ENCODE results near the gene PEX26. TPM values are rescaled to one million over a fixed set of nuclear protein-coding genes. Genes with fewer than 3 reads are reported as not detected.

PEX26 gene
- total and polyA plus RNA-seq, 2 of the 13 experiments (the other 11 are each of a cell fraction or from before 2014, with no cell fraction given) = 10.6 to 25.1 TPM

DNA sequence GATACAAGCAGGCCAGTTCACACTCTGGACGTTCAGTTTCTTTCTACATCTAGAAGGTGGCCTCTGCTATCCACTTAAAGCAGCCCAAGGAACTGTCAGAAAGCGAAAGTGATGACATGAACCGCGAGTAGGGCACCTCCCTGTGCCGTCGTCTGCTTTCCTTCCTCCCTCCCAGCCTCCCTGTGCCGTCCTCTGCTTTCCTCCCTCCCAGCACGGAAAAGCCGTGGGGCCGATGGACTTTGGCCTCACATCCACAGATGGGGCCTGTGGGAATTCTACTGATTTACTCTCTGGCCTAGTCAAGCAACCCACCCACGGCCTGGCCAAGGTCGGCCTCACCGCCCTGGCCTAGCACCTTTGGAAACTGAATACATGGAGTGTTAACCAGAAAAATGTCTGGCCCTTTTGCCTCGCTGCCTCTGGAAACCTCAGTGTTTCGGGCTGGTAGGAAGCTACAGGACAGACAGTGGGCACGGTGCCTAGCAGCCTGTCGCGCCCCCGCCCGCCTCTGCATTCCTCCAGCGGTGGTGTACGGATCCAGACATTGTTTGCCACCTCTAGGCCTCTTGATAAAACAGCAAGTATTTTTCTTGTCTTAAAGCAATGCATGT lies 14.2 kb downstream of the PEX26 start (continued):
- TF ChIP-seq, protein P1, sequence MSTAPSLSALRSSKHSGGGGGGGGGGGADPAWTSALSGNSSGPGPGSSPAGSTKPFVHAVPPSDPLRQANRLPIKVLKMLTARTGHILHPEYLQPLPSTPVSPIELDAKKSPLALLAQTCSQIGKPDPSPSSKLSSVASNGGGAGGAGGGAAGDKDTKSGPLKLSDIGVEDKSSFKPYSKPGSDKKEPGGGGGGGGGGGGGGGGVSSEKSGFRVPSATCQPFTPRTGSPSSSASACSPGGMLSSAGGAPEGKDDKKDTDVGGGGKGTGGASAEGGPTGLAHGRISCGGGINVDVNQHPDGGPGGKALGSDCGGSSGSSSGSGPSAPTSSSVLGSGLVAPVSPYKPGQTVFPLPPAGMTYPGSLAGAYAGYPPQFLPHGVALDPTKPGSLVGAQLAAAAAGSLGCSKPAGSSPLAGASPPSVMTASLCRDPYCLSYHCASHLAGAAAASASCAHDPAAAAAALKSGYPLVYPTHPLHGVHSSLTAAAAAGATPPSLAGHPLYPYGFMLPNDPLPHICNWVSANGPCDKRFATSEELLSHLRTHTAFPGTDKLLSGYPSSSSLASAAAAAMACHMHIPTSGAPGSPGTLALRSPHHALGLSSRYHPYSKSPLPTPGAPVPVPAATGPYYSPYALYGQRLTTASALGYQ (CRISPR knock-in tag; IDR thresholded peaks at IDR 0.05) = no peak
- peak; percentile 49; the same call in 1 of the 2 replicates for TF ChIP-seq RARA (CRISPR knock-in tag; IDR thresholded peaks at IDR 0.05)
- TF ChIP-seq, protein P2, sequence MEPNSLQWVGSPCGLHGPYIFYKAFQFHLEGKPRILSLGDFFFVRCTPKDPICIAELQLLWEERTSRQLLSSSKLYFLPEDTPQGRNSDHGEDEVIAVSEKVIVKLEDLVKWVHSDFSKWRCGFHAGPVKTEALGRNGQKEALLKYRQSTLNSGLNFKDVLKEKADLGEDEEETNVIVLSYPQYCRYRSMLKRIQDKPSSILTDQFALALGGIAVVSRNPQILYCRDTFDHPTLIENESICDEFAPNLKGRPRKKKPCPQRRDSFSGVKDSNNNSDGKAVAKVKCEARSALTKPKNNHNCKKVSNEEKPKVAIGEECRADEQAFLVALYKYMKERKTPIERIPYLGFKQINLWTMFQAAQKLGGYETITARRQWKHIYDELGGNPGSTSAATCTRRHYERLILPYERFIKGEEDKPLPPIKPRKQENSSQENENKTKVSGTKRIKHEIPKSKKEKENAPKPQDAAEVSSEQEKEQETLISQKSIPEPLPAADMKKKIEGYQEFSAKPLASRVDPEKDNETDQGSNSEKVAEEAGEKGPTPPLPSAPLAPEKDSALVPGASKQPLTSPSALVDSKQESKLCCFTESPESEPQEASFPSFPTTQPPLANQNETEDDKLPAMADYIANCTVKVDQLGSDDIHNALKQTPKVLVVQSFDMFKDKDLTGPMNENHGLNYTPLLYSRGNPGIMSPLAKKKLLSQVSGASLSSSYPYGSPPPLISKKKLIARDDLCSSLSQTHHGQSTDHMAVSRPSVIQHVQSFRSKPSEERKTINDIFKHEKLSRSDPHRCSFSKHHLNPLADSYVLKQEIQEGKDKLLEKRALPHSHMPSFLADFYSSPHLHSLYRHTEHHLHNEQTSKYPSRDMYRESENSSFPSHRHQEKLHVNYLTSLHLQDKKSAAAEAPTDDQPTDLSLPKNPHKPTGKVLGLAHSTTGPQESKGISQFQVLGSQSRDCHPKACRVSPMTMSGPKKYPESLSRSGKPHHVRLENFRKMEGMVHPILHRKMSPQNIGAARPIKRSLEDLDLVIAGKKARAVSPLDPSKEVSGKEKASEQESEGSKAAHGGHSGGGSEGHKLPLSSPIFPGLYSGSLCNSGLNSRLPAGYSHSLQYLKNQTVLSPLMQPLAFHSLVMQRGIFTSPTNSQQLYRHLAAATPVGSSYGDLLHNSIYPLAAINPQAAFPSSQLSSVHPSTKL (CRISPR knock-in tag; IDR thresholded peaks at IDR 0.05) = peak; percentile 87
- peak; percentile 80; the same call in 1 of the 2 replicates for TF ChIP-seq HDAC1 (CRISPR knock-in tag; IDR thresholded peaks at IDR 0.05)
- TF ChIP-seq MBNL3 (CRISPR knock-in tag; conservative IDR thresholded peaks at IDR 0.05) = no peak
- no peak for TF ChIP-seq GPBP1L1 (CRISPR knock-in tag; IDR thresholded peaks at IDR 0.05)
- TF ChIP-seq, protein P3, sequence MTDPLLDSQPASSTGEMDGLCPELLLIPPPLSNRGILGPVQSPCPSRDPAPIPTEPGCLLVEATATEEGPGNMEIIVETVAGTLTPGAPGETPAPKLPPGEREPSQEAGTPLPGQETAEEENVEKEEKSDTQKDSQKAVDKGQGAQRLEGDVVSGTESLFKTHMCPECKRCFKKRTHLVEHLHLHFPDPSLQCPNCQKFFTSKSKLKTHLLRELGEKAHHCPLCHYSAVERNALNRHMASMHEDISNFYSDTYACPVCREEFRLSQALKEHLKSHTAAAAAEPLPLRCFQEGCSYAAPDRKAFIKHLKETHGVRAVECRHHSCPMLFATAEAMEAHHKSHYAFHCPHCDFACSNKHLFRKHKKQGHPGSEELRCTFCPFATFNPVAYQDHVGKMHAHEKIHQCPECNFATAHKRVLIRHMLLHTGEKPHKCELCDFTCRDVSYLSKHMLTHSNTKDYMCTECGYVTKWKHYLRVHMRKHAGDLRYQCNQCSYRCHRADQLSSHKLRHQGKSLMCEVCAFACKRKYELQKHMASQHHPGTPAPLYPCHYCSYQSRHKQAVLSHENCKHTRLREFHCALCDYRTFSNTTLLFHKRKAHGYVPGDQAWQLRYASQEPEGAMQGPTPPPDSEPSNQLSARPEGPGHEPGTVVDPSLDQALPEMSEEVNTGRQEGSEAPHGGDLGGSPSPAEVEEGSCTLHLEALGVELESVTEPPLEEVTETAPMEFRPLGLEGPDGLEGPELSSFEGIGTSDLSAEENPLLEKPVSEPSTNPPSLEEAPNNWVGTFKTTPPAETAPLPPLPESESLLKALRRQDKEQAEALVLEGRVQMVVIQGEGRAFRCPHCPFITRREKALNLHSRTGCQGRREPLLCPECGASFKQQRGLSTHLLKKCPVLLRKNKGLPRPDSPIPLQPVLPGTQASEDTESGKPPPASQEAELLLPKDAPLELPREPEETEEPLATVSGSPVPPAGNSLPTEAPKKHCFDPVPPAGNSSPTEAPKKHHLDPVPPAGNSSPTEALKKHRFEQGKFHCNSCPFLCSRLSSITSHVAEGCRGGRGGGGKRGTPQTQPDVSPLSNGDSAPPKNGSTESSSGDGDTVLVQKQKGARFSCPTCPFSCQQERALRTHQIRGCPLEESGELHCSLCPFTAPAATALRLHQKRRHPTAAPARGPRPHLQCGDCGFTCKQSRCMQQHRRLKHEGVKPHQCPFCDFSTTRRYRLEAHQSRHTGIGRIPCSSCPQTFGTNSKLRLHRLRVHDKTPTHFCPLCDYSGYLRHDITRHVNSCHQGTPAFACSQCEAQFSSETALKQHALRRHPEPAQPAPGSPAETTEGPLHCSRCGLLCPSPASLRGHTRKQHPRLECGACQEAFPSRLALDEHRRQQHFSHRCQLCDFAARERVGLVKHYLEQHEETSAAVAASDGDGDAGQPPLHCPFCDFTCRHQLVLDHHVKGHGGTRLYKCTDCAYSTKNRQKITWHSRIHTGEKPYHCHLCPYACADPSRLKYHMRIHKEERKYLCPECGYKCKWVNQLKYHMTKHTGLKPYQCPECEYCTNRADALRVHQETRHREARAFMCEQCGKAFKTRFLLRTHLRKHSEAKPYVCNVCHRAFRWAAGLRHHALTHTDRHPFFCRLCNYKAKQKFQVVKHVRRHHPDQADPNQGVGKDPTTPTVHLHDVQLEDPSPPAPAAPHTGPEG (CRISPR knock-in tag; IDR thresholded peaks at IDR 0.05) = peak; percentile 86; the same call in 1 of the 2 replicates
- TF ChIP-seq YY1 (IDR thresholded peaks at IDR 0.05; ENCODE audit: insufficient read depth, insufficient replicate concordance, low read depth, low read length) = peak; percentile 39
- peak; percentile 94 for TF ChIP-seq SALL1 (CRISPR knock-in tag; IDR thresholded peaks at IDR 0.05)
- no peak for TF ChIP-seq PRDM15 (CRISPR knock-in tag; IDR thresholded peaks at IDR 0.05)
- TF ChIP-seq NR2F1 (CRISPR knock-in tag; IDR thresholded peaks at IDR 0.05) = peak in 1 of 2 experiments; percentile 26; a peak in 1 of 4 replicates
